ENCODE measurements around the gene IL1RAPL1.

Gene IL1RAPL1

DNA sequence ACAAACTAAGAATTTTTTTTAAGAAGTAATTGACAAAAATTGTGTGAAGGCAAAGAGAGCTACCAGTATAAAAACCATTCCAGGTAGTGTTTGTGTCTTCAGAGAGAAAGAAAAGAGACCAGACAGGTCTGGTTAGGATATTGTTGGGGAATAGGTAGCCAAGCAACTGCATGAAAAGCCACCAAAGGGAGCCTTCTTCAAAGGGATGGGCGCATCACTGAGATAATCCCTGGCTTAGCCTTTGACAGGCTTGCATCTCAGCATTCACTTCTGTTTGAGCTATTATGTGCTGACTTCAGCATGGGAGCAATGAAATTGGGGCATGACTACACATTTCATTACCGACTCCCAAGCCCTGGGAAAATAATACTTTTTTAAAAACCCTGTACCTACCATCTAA lies 496.6 kb downstream of the IL1RAPL1 start:
- H3K36me3 ChIP-seq (ENCODE audit: insufficient read depth, low read length): no peaks in the 10 kb centered on the region
- no peaks in the 10 kb centered on the region for H4K20me1 ChIP-seq (ENCODE audit: insufficient read depth, low read length)
- no peak overlapping the region for H3K4me2 ChIP-seq (ENCODE audit: insufficient read depth, low read length)
- TF ChIP-seq EZH2 (IDR thresholded peaks at IDR 0.05; ENCODE audit: borderline replicate concordance, low read depth, low read length, severe bottlenecking): no peak
- TF ChIP-seq, protein P1, sequence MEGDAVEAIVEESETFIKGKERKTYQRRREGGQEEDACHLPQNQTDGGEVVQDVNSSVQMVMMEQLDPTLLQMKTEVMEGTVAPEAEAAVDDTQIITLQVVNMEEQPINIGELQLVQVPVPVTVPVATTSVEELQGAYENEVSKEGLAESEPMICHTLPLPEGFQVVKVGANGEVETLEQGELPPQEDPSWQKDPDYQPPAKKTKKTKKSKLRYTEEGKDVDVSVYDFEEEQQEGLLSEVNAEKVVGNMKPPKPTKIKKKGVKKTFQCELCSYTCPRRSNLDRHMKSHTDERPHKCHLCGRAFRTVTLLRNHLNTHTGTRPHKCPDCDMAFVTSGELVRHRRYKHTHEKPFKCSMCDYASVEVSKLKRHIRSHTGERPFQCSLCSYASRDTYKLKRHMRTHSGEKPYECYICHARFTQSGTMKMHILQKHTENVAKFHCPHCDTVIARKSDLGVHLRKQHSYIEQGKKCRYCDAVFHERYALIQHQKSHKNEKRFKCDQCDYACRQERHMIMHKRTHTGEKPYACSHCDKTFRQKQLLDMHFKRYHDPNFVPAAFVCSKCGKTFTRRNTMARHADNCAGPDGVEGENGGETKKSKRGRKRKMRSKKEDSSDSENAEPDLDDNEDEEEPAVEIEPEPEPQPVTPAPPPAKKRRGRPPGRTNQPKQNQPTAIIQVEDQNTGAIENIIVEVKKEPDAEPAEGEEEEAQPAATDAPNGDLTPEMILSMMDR (IDR thresholded peaks at IDR 0.05; ENCODE audit: borderline replicate concordance, extremely low read depth, low read length, poor library complexity, severe bottlenecking): no peak
- no peak overlapping the region for H3K9ac ChIP-seq (ENCODE audit: low read depth, low read length)
- no peaks in the 10 kb centered on the region for H3K4me1 ChIP-seq (ENCODE audit: insufficient read depth, low read length)
- H3K79me2 ChIP-seq (ENCODE audit: insufficient read depth, low read length): no peaks in the 10 kb centered on the region
- ATAC-seq (ENCODE audit: insufficient read depth, low read depth) (no peak), DNase-seq (no peak)
- H3K27ac ChIP-seq (ENCODE audit: low read length): no peak overlapping the region
- no peak overlapping the region for H3K4me3 ChIP-seq (ENCODE audit: low read depth in 1 of 2, low read length in 2 of 2)
- no peak overlapping the region for H2AFZ ChIP-seq (ENCODE audit: low read depth, low read length)
- no peaks in the 10 kb centered on the region for H3K9me3 ChIP-seq (ENCODE audit: insufficient read depth, low read length, severe bottlenecking)
- no peaks in the 10 kb centered on the region for H3K27me3 ChIP-seq (ENCODE audit: insufficient read depth, low read length, poor library complexity)

- DNase-seq: no peak
- Histone ChIP-seq H3K27me3 (ENCODE audit: insufficient read depth, low read length, poor library complexity) (no peaks in the 10 kb centered on the region), H3K27ac (ENCODE audit: low read length) (no peak overlapping the region), H3K36me3 (ENCODE audit: insufficient read depth, low read length) (no peaks in the 10 kb centered on the region), H3K4me3 (ENCODE audit: low read depth in 1 of 2, low read length in 2 of 2) (no peak overlapping the region), H3K79me2 (ENCODE audit: insufficient read depth, low read length) (no peaks in the 10 kb centered on the region), H3K4me1 (ENCODE audit: insufficient read depth, low read length) (no peaks in the 10 kb centered on the region), H3K9me3 (ENCODE audit: insufficient read depth, low read length, severe bottlenecking) (no peaks in the 10 kb centered on the region), H4K20me1 (ENCODE audit: insufficient read depth, low read length) (no peaks in the 10 kb centered on the region), H3K9ac (ENCODE audit: low read depth, low read length) (no peak overlapping the region), H2AFZ (ENCODE audit: low read depth, low read length) (no peak overlapping the region), H3K4me2 (ENCODE audit: insufficient read depth, low read length) (no peak overlapping the region)
- ATAC-seq (ENCODE audit: insufficient read depth, low read depth): no peak
- TF ChIP-seq EZH2 (IDR thresholded peaks at IDR 0.05; ENCODE audit: borderline replicate concordance, low read depth, low read length, severe bottlenecking): no peak
- TF ChIP-seq, protein P1 (IDR thresholded peaks at IDR 0.05; ENCODE audit: borderline replicate concordance, extremely low read depth, low read length, poor library complexity, severe bottlenecking): no peak
Observed at GRCh38 chrX:29090811-29091210, 503.6 kb downstream of the IL1RAPL1 start.

DNA sequence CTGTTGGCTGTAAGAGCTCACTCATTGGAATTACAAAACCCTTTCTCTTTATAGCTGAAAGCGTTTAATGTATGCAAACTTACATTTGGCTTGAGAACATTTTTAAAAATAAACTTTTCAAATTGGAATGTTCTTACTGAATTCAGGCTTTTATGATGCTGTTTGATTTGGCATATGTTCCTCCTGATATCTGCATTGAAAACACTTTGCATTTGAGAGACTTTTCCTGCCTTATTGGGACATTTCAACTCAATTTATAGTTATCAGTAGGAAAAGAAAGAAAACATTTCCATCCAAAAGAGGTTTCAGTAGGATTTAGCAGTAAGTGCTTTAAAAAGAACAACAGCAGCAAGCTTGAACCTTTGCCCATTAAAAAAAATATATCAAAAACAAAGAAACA lies 520.0 kb downstream of the IL1RAPL1 start:
- no peak overlapping the region for H2AFZ ChIP-seq (ENCODE audit: low read depth, low read length)
- no peak overlapping the region for H3K4me3 ChIP-seq (ENCODE audit: low read depth in 1 of 2, low read length in 2 of 2)
- no peaks in the 10 kb centered on the region for H3K79me2 ChIP-seq (ENCODE audit: insufficient read depth, low read length)
- H3K27me3 ChIP-seq (ENCODE audit: insufficient read depth, low read length, poor library complexity): no peaks in the 10 kb centered on the region
- no peaks in the 10 kb centered on the region for H3K4me1 ChIP-seq (ENCODE audit: insufficient read depth, low read length)
- no peak for DNase-seq
- no peak overlapping the region for H3K4me2 ChIP-seq (ENCODE audit: insufficient read depth, low read length)
- no peak overlapping the region for H3K27ac ChIP-seq (ENCODE audit: low read length)
- no peak overlapping the region for H3K9ac ChIP-seq (ENCODE audit: low read depth, low read length)
- no peaks in the 10 kb centered on the region for H3K9me3 ChIP-seq (ENCODE audit: insufficient read depth, low read length, severe bottlenecking)
- ATAC-seq (ENCODE audit: insufficient read depth, low read depth): no peak
- H4K20me1 ChIP-seq (ENCODE audit: insufficient read depth, low read length): no peaks in the 10 kb centered on the region
- no peaks in the 10 kb centered on the region for H3K36me3 ChIP-seq (ENCODE audit: insufficient read depth, low read length)
- TF ChIP-seq, protein P1 (IDR thresholded peaks at IDR 0.05; ENCODE audit: borderline replicate concordance, extremely low read depth, low read length, poor library complexity, severe bottlenecking): no peak
- no peak for TF ChIP-seq EZH2 (IDR thresholded peaks at IDR 0.05; ENCODE audit: borderline replicate concordance, low read depth, low read length, severe bottlenecking)

DNA sequence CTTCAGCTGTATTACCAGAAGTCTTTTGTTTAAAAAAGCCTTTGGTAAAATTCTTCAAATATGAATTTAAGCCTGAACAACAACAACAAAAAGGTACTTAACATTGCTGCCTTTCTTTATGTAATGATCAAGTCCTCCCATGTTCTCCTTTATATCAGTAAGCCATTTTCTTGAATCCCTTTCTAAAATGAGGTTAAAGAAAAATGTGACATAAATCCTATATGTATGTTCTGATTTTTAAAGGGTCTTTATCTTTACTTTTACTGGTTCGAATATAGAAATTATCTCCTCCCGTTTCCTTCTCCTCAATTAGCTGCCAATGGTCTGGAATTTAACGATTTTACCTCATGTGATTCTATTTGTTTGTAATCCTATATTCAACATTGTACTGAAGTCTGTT lies 522.8 kb downstream of the IL1RAPL1 start:
- ATAC-seq (ENCODE audit: insufficient read depth, low read depth): no peak
- H2AFZ ChIP-seq (ENCODE audit: low read depth, low read length): no peak overlapping the region
- H3K36me3 ChIP-seq (ENCODE audit: insufficient read depth, low read length): no peaks in the 10 kb centered on the region
- H4K20me1 ChIP-seq (ENCODE audit: insufficient read depth, low read length): no peaks in the 10 kb centered on the region
- no peak for DNase-seq
- H3K27me3 ChIP-seq (ENCODE audit: insufficient read depth, low read length, poor library complexity): no peaks in the 10 kb centered on the region
- TF ChIP-seq, protein P1 (IDR thresholded peaks at IDR 0.05; ENCODE audit: borderline replicate concordance, extremely low read depth, low read length, poor library complexity, severe bottlenecking): no peak
- no peak for TF ChIP-seq EZH2 (IDR thresholded peaks at IDR 0.05; ENCODE audit: borderline replicate concordance, low read depth, low read length, severe bottlenecking)
- no peaks in the 10 kb centered on the region for H3K9me3 ChIP-seq (ENCODE audit: insufficient read depth, low read length, severe bottlenecking)
- no peak overlapping the region for H3K4me3 ChIP-seq (ENCODE audit: low read depth in 1 of 2, low read length in 2 of 2)
- H3K9ac ChIP-seq (ENCODE audit: low read depth, low read length): no peak overlapping the region
- no peaks in the 10 kb centered on the region for H3K4me1 ChIP-seq (ENCODE audit: insufficient read depth, low read length)
- H3K4me2 ChIP-seq (ENCODE audit: insufficient read depth, low read length): no peak overlapping the region
- H3K27ac ChIP-seq (ENCODE audit: low read length): no peak overlapping the region
- no peaks in the 10 kb centered on the region for H3K79me2 ChIP-seq (ENCODE audit: insufficient read depth, low read length)

Data from DND-41 (cell line).